ENCODE data around the gene MT1B.

Gene MT1B

GRCh38 chr16:56651586-56651985 lies at the start of gene MT1B:
Gene MT1B (plus strand): TSS chr16:56651886. CDS start chr16:56651954, 68 bp downstream.
- DNase-seq: no peak

- DNase-seq: no peak
Measured at GRCh38 chr16:56603589-56603988, 48.1 kb upstream of the MT1B start.

GRCh38 chr16:56604966-56605365 lies 46.7 kb upstream of the MT1B start:
- DNase-seq: no peak

GRCh38 chr16:56605475-56605874 lies 46.2 kb upstream of the MT1B start:
- no peak for DNase-seq

GRCh38 chr16:56606071-56606475 lies 45.6 kb upstream of the MT1B start:
- DNase-seq: no peak

- DNase-seq: no peak
Measured at GRCh38 chr16:56606476-56607108, 45.1 kb upstream of the MT1B start.

- DNase-seq: no peak
Measured at GRCh38 chr16:56607109-56607618, 44.5 kb upstream of the MT1B start.

GRCh38 chr16:56607675-56608042 lies 44.0 kb upstream of the MT1B start:
- DNase-seq: no peak

- peak; percentile 90 to 93 for DNase-seq
Measured at GRCh38 chr16:56608043-56608875, 43.4 kb upstream of the MT1B start, which contains the start of gene MT2A. Gene MT2A (plus strand): TSS chr16:56608584. CDS start chr16:56608656, 72 bp downstream.

- no peak for DNase-seq
Measured at GRCh38 chr16:56608876-56609462, 42.7 kb upstream of the MT1B start.

GRCh38 chr16:56609463-56609921 lies 42.2 kb upstream of the MT1B start:
- peak; percentile 70 to 80 for DNase-seq

- DNase-seq: peak; percentile 80 to 87
Measured at GRCh38 chr16:56610017-56610608, 41.6 kb upstream of the MT1B start.

GRCh38 chr16:56610609-56611111 lies 41.0 kb upstream of the MT1B start:
- DNase-seq: peak in 1 of 2 experiments; percentile 54

GRCh38 chr16:56611281-56611833 lies 40.3 kb upstream of the MT1B start:
- no peak for DNase-seq

- no peak for DNase-seq
Measured at GRCh38 chr16:56613706-56614105, 38.0 kb upstream of the MT1B start.

GRCh38 chr16:56614549-56614991 lies 37.1 kb upstream of the MT1B start:
- peak in 1 of 2 experiments; percentile 53 for DNase-seq

- DNase-seq: no peak
Measured at GRCh38 chr16:56615353-56615752, 36.3 kb upstream of the MT1B start.

- DNase-seq: no peak
Measured at GRCh38 chr16:56616608-56617211, 35.0 kb upstream of the MT1B start.

GRCh38 chr16:56617212-56618085 lies 34.2 kb upstream of the MT1B start:
- peak in 1 of 2 experiments; percentile 65 for DNase-seq

- no peak for DNase-seq
Measured at GRCh38 chr16:56618138-56618537, 33.5 kb upstream of the MT1B start.

- no peak for DNase-seq
Measured at GRCh38 chr16:56620339-56620897, 31.3 kb upstream of the MT1B start.

Measured in activated CD4-positive, alpha-beta T cell treated with anti-CD3 and anti-CD28 coated beads, Interleukin-2, amount 50 U/mL, for 48 hours (primary cell).